ENCODE data around the gene CXCL9.

- TF ChIP-seq CTCF (IDR thresholded peaks at IDR 0.05), result no peak
- TF ChIP-seq EZH2 (IDR thresholded peaks at IDR 0.05; ENCODE audit: borderline replicate concordance, insufficient read depth, low read depth, low read length, poor library complexity, severe bottlenecking), result no peak
These were observed 9.9 kb upstream of the CXCL9 start for GRCh38 chr4:76017056-76017686.

Measured in B cell (primary cell).